Neural cell (in vitro differentiated cells): ENCODE results near the gene MYMK. TPM values are rescaled to one million over a fixed set of nuclear protein-coding genes. Genes with fewer than 3 reads are reported as not detected.

Experiments
- H2AFZ ChIP-seq: fragments of 200-600, 300-800 bp; sonication (generic), shearing (Covaris generic); 2 replicates; pipeline ENCODE4 v1.6.0; 2014; ENCODE audit warnings: low read depth, mild to moderate bottlenecking, antibody characterized with exemption, low read length, moderate library complexity
- H3F3A ChIP-seq: fragments of 200-600 bp; shearing (Covaris generic); 2 replicates; pipeline ENCODE4 v1.6.1; 2016; ENCODE audit warnings: mild to moderate bottlenecking, moderate library complexity, mixed read lengths, antibody characterized with exemption, low read length; ENCODE audit not compliant: insufficient read depth, poor library complexity, severe bottlenecking
- H3K27ac ChIP-seq: fragments of 200-600, 300-800 bp; sonication (generic), shearing (Covaris generic); 2 replicates; pipeline ENCODE4 v1.5.1; 2014; ENCODE audit warnings: mild to moderate bottlenecking, low read length, moderate library complexity
- H3K27me3 ChIP-seq: fragments of 300-800, 200-600 bp; sonication (generic), shearing (Covaris generic); 2 replicates; pipeline ENCODE4 v1.6.0; 2014; ENCODE audit warnings: mild to moderate bottlenecking, low read depth, low read length, moderate library complexity; ENCODE audit not compliant: insufficient read depth
- H3K36me3 ChIP-seq: fragments of 300-800, 200-600 bp; sonication (generic), shearing (Covaris generic); 2 replicates; pipeline ENCODE4 v1.5.1; 2014; ENCODE audit warnings: mild to moderate bottlenecking, antibody characterized with exemption, low read length, moderate library complexity; ENCODE audit not compliant: insufficient read depth
- H3K4me2 ChIP-seq: fragments of 300-800, 200-600 bp; sonication (generic), shearing (Covaris generic); 2 replicates; pipeline ENCODE4 v1.6.0; 2014; ENCODE audit warnings: mild to moderate bottlenecking, low read length
- H3K4me3 ChIP-seq: fragments of 300-800, 200-600 bp; sonication (generic), shearing (Covaris generic); 2 replicates; pipeline ENCODE4 v1.5.1; 2014; ENCODE audit warnings: mild to moderate bottlenecking, low read length, moderate library complexity
- H3K79me2 ChIP-seq: fragments of 200-600 bp; shearing (Covaris generic); replicated peaks from 2 replicates; pipeline ENCODE4 v1.6.0; 2014; ENCODE audit warnings: mild to moderate bottlenecking, low read length, moderate library complexity; ENCODE audit not compliant: insufficient read depth
- H3K9ac ChIP-seq: fragments of 300-800, 200-600 bp; sonication (generic), shearing (Covaris generic); 2 replicates; pipeline ENCODE4 v1.6.1; 2016; ENCODE audit warnings: mild to moderate bottlenecking, low read length, mixed read lengths
- H3K9me2 ChIP-seq: fragments of 200-600 bp; shearing (Covaris generic); 2 replicates; pipeline ENCODE4 v1.6.1; 2016; ENCODE audit warnings: mild to moderate bottlenecking, low read length, mixed read lengths; ENCODE audit not compliant: insufficient read depth
- H3K9me3 ChIP-seq: fragments of 200-600, 300-800 bp; sonication (generic), shearing (Covaris generic); 2 replicates; pipeline ENCODE4 v1.6.1; 2016; ENCODE audit warnings: mild to moderate bottlenecking, mixed run types, low read length, moderate library complexity, mixed read lengths
- H4K20me1 ChIP-seq: fragments of 200-600 bp; shearing (Covaris generic); 2 replicates; pipeline ENCODE4 v1.6.1; 2016; ENCODE audit warnings: mild to moderate bottlenecking, mixed run types; ENCODE audit not compliant: insufficient read depth
- CTCF ChIP-seq: fragments of 450-650 bp; IDR thresholded peaks from 2 replicates; pipeline ENCODE4 v1.5.1; 2014; ENCODE audit warnings: antibody characterized with exemption, mild to moderate bottlenecking, moderate library complexity; ENCODE audit not compliant: poor library complexity, severe bottlenecking
- EP300 ChIP-seq: fragments of 450-650 bp; conservative IDR thresholded peaks from 2 replicates; pipeline ENCODE4 v1.6.1; 2014; ENCODE audit warnings: antibody characterized with exemption, mild to moderate bottlenecking, moderate library complexity; ENCODE audit not compliant: poor library complexity, severe bottlenecking
- EZH2 ChIP-seq: fragments of 200-600, 300-800 bp; shearing (Covaris generic), sonication (generic); IDR thresholded peaks from 2 replicates; pipeline ENCODE4 v1.6.1; 2014; ENCODE audit warnings: antibody characterized with exemption, low read length, borderline replicate concordance, mild to moderate bottlenecking; ENCODE audit not compliant: insufficient read depth, poor library complexity, severe bottlenecking
- MXI1 ChIP-seq: fragments of 450-650 bp; conservative IDR thresholded peaks from 2 replicates; pipeline ENCODE4 v1.6.1; 2014; ENCODE audit warnings: antibody characterized with exemption, mild to moderate bottlenecking; ENCODE audit not compliant: poor library complexity, severe bottlenecking
- POLR2AphosphoS5 ChIP-seq: IDR thresholded peaks from 2 replicates; pipeline ENCODE4 v1.6.1; 2012
- RAD21 ChIP-seq: fragments of 450-650 bp; conservative IDR thresholded peaks from 2 replicates; pipeline ENCODE4 v1.6.1; 2014; ENCODE audit warnings: antibody characterized with exemption, mild to moderate bottlenecking, moderate library complexity
- REST ChIP-seq: IDR thresholded peaks from 2 replicates; pipeline ENCODE4 v1.6.1; 2012; ENCODE audit warnings: borderline replicate concordance
- SMC3 ChIP-seq: fragments of 450-650 bp; conservative IDR thresholded peaks from 2 replicates; pipeline ENCODE4 v1.6.1; 2014; ENCODE audit warnings: antibody characterized with exemption, mild to moderate bottlenecking, moderate library complexity; ENCODE audit not compliant: poor library complexity
- TAF1 ChIP-seq: IDR thresholded peaks from 2 replicates; pipeline ENCODE4 v1.6.1; 2012; ENCODE audit warnings: low read depth
- polyA plus RNA-seq: library from polyadenylated mRNA; depleted of rRNA; stranded (reverse); fragments of >200 nt; gene quantifications from 2 replicates; pipeline ENCODE4 v1.2.3, GENCODE V29; 2014

The MYMK gene
- polyA plus RNA-seq, 1 donor from 2014 or later: not detected

DNA sequence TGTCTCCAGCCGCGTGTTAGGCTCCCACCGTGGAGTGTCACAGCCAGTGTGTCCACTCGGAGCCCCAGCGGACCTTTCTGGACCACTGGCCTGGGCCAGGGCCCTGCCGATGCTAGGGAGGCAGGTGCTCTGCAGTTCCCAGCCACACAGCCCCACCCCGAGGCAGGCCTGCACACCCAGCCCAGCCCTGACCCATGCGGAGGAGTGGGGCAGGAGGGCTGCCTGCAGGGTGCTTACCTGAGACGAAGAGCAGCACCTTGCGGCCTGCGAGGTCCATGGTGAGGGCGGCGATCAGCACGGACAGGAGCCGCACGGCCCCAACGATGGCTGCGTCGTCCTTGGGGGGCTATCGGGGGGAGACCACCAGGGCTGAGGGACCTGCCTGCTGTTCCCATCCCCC lies 51.0 kb downstream of the MYMK start:
- no peaks in the 10 kb centered on the region for H3F3A ChIP-seq
- H3K79me2 ChIP-seq: no peaks in the 10 kb centered on the region
- TF ChIP-seq EZH2 (no peak), REST (no peak), POLR2AphosphoS5 (no peak), TAF1 (no peak), RAD21 (no peak), MXI1 (no peak), EP300 (no peak), SMC3 (no peak), CTCF (no peak)
- H3K9me3 ChIP-seq: no peaks in the 10 kb centered on the region
- no peak overlapping the region for H2AFZ ChIP-seq
- no peak overlapping the region for H3K4me3 ChIP-seq
- H3K9ac ChIP-seq: no peak overlapping the region
- no peak overlapping the region for H3K4me2 ChIP-seq
- H3K27ac ChIP-seq: no peak overlapping the region
- no peaks in the 10 kb centered on the region for H3K9me2 ChIP-seq
- no peaks in the 10 kb centered on the region for H3K36me3 ChIP-seq
- H4K20me1 ChIP-seq: no peaks in the 10 kb centered on the region
- no peaks in the 10 kb centered on the region for H3K27me3 ChIP-seq

- peaks cover 2% of the 10 kb centered on the region for H4K20me1 ChIP-seq
- no peaks in the 10 kb centered on the region for H3K79me2 ChIP-seq
- H3K27ac ChIP-seq: no peak overlapping the region
- no peak overlapping the region for H2AFZ ChIP-seq
- H3K9ac ChIP-seq: no peak overlapping the region
- H3K9me3 ChIP-seq: no peaks in the 10 kb centered on the region
- H3K4me3 ChIP-seq: no peak overlapping the region
- H3K9me2 ChIP-seq: no peaks in the 10 kb centered on the region
- no peaks in the 10 kb centered on the region for H3K36me3 ChIP-seq
- no peaks in the 10 kb centered on the region for H3F3A ChIP-seq
- no peaks in the 10 kb centered on the region for H3K27me3 ChIP-seq
- TF ChIP-seq EZH2: no peak
- TF ChIP-seq REST: no peak
- TF ChIP-seq CTCF: no peak
- TF ChIP-seq MXI1: no peak
- TF ChIP-seq SMC3: no peak
- peak; percentile 24 for TF ChIP-seq POLR2AphosphoS5
- no peak for TF ChIP-seq RAD21
- no peak overlapping the region for H3K4me2 ChIP-seq
These were observed 51.9 kb downstream of the MYMK start for GRCh38 chr9:133472753-133473378.
